Measurements from ENCODE around the gene RXRA. TPM values are rescaled to one million over a fixed set of nuclear protein-coding genes. Genes with fewer than 3 reads are reported as not detected.

The RXRA gene
- total and polyA plus RNA-seq, 9 donors, result 19.0 to 44.4 (median 32.0) TPM

DNA sequence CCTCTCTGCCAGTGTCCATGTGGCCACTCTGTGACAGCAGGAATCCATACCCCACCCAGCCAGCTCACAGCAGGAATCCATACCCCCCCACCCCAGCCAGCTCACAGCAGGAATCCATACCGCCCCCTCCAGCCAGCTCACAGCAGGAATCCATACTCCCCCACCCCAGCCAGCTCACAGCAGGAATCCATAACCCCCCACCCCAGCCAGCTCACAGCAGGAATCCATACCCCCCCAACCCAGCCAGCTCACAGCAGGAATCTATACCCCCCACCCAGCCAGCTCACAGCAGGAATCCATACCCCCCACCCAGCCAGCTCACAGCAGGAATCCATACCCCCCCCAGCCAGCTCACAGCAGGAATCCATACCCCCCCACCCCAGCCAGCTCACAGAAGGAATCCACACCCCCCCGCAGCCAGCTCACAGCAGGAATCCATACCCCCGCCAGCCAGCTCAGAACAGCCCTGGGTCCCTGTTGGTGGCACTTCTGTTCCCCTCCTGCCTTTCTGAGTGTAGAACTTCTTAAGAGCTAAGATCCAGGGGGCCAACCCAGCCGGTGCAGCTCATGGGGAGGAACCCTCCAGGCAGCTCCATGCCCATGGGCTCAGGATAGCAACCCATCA is 8.4 kb upstream of the RXRA start:
- peaks cover 17% of the 10 kb centered on the region for H3K27me3 ChIP-seq (ENCODE audit: control insufficient read depth, insufficient read depth, low read length)
- H3K4me1 ChIP-seq (ENCODE audit: control insufficient read depth, insufficient read depth, low read length), result peaks cover 49% of the 10 kb centered on the region
- no peak for DNase-seq
- no peak overlapping the region for H3K4me3 ChIP-seq (ENCODE audit: low read length)
- H3K27ac ChIP-seq (ENCODE audit: low read length), result no peak overlapping the region
- WGBS (ENCODE audit: insufficient coverage), result 92% methylated on average over 2 of the region's 4 CpGs
- peaks cover 4% of the 10 kb centered on the region for H3K9me3 ChIP-seq (replicated peaks; ENCODE audit: control insufficient read depth, low read depth, low read length)
- no peaks in the 10 kb centered on the region for H3K36me3 ChIP-seq (ENCODE audit: control insufficient read depth, insufficient read depth, low read length)

DNA sequence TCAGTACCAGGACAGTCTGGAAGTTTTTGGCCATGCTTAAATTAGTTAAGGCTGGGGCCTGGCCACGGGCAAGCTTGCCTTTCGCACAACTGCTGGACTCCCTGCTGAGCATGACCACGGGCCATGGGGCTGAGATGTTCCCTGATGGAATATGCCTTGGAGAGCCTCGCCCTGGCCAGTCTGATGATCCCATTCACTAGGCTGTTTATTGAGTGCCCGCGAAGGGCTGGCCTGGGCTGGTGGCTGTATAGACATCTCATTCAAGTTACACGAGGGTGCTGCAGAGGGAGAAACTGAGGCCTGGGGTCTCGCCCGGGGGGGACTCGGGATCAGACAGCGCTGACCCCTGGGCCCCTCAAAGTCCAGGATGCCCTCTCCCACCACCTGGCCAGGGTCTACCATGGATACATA is 7.8 kb upstream of the RXRA start:
- Histone ChIP-seq H3K4me1 (ENCODE audit: control insufficient read depth, insufficient read depth, low read length) (peaks cover 49% of the 10 kb centered on the region), H3K36me3 (ENCODE audit: control insufficient read depth, insufficient read depth, low read length) (no peaks in the 10 kb centered on the region), H3K9me3 (replicated peaks; ENCODE audit: control insufficient read depth, low read depth, low read length) (no peaks in the 10 kb centered on the region), H3K27ac (ENCODE audit: low read length) (no peak overlapping the region), H3K4me3 (ENCODE audit: low read length) (no peak overlapping the region), H3K27me3 (ENCODE audit: control insufficient read depth, insufficient read depth, low read length) (peaks cover 20% of the 10 kb centered on the region)
- 84% methylated on average over 5 of the region's 11 CpGs for WGBS (ENCODE audit: insufficient coverage)
- no peak for DNase-seq

DNA sequence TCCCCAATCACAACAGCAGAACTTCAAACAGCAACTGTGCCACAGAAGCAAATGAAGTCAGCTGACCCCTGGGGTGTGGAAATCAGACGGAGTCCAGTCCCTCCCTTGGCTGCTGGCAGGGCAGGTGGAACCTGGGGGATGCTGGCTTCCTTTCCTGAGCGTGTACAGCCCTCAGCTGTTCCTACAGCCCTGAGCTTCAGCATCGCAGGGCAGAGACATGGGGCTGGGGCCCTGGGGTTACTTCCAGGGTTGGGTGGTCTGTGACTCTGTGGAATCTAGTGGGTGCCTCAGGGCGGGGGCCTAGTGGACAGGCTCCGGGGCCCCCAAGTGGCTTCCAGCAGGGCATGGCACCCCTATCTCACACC is 7.3 kb upstream of the RXRA start:
- Histone ChIP-seq H3K9me3 (replicated peaks; ENCODE audit: control insufficient read depth, low read depth, low read length) (no peaks in the 10 kb centered on the region), H3K4me3 (ENCODE audit: low read length) (no peak overlapping the region), H3K4me1 (ENCODE audit: control insufficient read depth, insufficient read depth, low read length) (peaks cover 52% of the 10 kb centered on the region), H3K36me3 (ENCODE audit: control insufficient read depth, insufficient read depth, low read length) (no peaks in the 10 kb centered on the region), H3K27me3 (ENCODE audit: control insufficient read depth, insufficient read depth, low read length) (peaks cover 20% of the 10 kb centered on the region), H3K27ac (ENCODE audit: low read length) (no peak overlapping the region)
- no peak for DNase-seq
- WGBS (ENCODE audit: insufficient coverage), result 55% methylated on average over 1 of the region's 5 CpGs

DNA sequence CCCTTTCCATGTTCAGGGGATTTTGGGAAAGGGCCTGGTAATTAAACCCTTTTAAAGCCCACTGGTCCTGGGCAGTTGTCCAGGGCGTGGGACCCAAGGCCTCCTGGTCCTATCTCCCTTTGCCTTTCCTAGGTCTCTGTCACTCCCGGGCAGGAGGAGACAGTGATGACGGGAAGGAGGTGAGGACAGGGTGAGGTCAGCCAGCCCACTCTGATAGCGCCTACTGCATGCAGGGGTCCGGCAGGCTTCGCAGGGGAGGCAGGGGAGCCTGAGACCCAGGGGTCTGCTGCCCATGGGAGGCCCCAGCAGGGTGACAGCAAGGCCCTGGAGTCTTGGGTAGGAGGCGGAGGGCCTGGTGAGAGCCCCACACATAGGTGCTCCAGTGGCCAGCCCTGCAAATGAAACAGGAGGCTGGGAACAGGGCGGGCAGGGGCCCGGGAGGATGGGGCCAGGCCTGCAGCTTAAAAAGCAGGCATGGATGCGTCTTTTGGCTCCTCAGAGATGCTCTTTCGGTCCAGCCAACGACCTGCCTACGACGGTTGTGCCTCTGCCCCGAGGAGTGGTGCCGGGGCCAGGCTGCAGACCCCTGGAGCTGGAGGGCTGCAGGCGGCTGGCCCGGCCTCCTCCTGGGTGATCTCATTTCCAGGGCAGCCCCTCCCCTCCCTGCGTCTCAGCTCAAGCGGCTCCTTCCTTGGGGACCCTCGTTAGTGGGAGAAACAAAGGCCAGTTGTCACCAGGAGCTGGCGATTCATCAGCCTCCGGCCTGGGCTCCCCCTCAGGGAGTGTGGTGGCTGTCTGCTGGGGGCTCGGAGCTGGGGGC is 6.7 kb upstream of the RXRA start:
- H3K36me3 ChIP-seq (ENCODE audit: control insufficient read depth, insufficient read depth, low read length), result no peaks in the 10 kb centered on the region
- no peaks in the 10 kb centered on the region for H3K9me3 ChIP-seq (replicated peaks; ENCODE audit: control insufficient read depth, low read depth, low read length)
- H3K27me3 ChIP-seq (ENCODE audit: control insufficient read depth, insufficient read depth, low read length), result peaks cover 20% of the 10 kb centered on the region
- H3K4me3 ChIP-seq (ENCODE audit: low read length), result no peak overlapping the region
- no peak overlapping the region for H3K27ac ChIP-seq (ENCODE audit: low read length)
- DNase-seq, result no peak
- peaks cover 58% of the 10 kb centered on the region for H3K4me1 ChIP-seq (ENCODE audit: control insufficient read depth, insufficient read depth, low read length)
- WGBS (ENCODE audit: insufficient coverage), result 81% methylated on average over 10 of the region's 24 CpGs

DNA sequence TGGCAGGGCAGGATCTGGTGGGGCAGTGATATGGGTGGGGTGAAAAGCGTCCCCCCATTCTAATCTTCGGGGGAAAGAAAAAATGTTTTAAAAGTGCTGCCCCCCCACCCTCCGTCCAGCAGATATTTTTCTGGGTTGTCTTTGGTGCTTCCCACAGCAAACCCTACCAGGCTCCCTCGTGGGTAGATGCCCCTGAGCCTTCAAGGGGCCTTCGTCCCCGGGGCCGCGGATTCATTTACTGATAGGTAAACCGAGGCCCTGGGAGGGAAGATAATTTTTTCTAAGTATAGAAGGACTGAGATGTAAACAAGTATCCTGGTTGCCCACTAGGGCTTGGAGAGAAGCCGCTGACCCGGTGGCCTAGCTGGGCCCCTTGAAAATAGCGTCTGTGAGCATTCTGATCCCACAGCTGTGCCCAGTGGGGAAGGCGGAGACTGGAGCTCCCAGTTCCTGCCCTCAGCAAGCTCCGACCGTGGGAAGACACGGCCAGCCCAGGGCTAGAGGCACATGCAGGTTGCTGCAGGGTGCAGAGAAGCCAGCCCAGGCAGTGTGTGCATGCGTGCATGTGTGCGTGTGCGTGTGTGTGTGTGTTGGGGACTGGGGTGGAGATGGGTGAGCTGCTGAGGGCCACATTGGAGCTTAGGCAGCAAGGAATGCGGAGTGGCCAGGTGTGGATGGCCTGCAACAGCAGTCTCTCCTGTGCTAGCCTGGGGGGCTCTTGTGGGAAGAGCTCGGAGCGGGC is 6.0 kb upstream of the RXRA start:
- Histone ChIP-seq H3K4me1 (ENCODE audit: control insufficient read depth, insufficient read depth, low read length) (peaks cover 62% of the 10 kb centered on the region), H3K27me3 (ENCODE audit: control insufficient read depth, insufficient read depth, low read length) (peaks cover 20% of the 10 kb centered on the region), H3K27ac (ENCODE audit: low read length) (no peak overlapping the region), H3K36me3 (ENCODE audit: control insufficient read depth, insufficient read depth, low read length) (no peaks in the 10 kb centered on the region), H3K9me3 (replicated peaks; ENCODE audit: control insufficient read depth, low read depth, low read length) (no peaks in the 10 kb centered on the region), H3K4me3 (ENCODE audit: low read length) (no peak overlapping the region)
- DNase-seq, result no peak
- WGBS (ENCODE audit: insufficient coverage), result 66% methylated on average over 14 of the region's 22 CpGs

DNA sequence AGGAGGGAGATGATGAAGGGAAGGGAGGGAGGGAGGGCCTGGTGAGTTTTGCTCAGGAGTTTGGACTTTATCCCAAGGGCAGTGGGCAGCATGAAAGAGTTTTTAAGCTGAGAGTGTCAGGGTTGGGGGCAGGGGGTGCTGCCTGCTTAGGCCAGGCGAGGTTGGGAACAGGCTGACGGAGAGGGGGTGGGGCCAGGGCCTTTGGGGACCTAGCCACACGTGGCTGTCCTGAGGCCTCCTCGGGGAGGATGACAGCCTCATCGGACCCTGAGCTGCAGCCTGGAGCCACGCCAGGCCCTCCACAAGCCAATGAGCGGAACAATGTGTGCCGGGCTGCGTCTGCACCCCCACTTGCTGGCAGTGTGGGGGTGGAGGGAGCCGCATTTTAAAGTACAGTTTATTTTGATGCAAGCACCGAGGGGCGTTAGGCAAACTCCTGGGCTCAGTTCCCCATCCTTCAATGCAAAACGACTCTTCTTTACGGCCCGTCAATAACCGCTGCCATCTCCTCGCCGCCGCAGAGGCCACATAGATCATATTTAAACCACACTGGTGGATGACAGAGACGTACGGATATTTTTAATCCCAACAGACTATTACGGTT is 5.3 kb upstream of the RXRA start:
- no peak for DNase-seq
- Histone ChIP-seq H3K9me3 (replicated peaks; ENCODE audit: control insufficient read depth, low read depth, low read length) (no peaks in the 10 kb centered on the region), H3K27ac (ENCODE audit: low read length) (no peak overlapping the region), H3K4me3 (ENCODE audit: low read length) (no peak overlapping the region), H3K4me1 (ENCODE audit: control insufficient read depth, insufficient read depth, low read length) (peaks cover 56% of the 10 kb centered on the region), H3K27me3 (ENCODE audit: control insufficient read depth, insufficient read depth, low read length) (peaks cover 20% of the 10 kb centered on the region), H3K36me3 (ENCODE audit: control insufficient read depth, insufficient read depth, low read length) (no peaks in the 10 kb centered on the region)
- 49% methylated on average over 15 of the region's 22 CpGs for WGBS (ENCODE audit: insufficient coverage)

DNA sequence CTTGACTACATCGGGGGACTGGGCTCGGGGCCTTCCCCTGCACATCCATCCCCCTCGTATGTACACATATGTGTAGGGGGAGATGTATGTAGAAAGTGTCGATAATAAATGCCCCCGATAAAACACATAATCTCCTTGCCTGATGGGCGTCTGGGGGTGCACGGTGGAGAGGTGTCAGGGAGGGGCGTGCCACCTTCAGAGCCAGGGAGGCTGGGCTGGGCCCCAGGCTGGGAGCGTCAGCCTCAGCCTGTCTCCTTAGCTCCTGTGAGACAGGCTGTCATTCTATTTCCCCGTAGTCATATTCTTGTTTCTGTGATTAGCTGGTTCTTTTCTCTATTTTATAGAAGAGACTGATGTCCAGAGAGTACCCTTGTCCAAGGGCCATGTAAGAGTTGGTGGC is 4.7 kb upstream of the RXRA start:
- Histone ChIP-seq H3K9me3 (replicated peaks; ENCODE audit: control insufficient read depth, low read depth, low read length) (no peaks in the 10 kb centered on the region), H3K4me3 (ENCODE audit: low read length) (no peak overlapping the region), H3K4me1 (ENCODE audit: control insufficient read depth, insufficient read depth, low read length) (peaks cover 52% of the 10 kb centered on the region), H3K27ac (ENCODE audit: low read length) (no peak overlapping the region), H3K27me3 (ENCODE audit: control insufficient read depth, insufficient read depth, low read length) (peaks cover 20% of the 10 kb centered on the region), H3K36me3 (ENCODE audit: control insufficient read depth, insufficient read depth, low read length) (no peaks in the 10 kb centered on the region)
- no peak for DNase-seq
- no CpG with 5 or more reads among the region's 10 CpGs for whole genome bisulfite sequencing (ENCODE audit: insufficient coverage)

DNA sequence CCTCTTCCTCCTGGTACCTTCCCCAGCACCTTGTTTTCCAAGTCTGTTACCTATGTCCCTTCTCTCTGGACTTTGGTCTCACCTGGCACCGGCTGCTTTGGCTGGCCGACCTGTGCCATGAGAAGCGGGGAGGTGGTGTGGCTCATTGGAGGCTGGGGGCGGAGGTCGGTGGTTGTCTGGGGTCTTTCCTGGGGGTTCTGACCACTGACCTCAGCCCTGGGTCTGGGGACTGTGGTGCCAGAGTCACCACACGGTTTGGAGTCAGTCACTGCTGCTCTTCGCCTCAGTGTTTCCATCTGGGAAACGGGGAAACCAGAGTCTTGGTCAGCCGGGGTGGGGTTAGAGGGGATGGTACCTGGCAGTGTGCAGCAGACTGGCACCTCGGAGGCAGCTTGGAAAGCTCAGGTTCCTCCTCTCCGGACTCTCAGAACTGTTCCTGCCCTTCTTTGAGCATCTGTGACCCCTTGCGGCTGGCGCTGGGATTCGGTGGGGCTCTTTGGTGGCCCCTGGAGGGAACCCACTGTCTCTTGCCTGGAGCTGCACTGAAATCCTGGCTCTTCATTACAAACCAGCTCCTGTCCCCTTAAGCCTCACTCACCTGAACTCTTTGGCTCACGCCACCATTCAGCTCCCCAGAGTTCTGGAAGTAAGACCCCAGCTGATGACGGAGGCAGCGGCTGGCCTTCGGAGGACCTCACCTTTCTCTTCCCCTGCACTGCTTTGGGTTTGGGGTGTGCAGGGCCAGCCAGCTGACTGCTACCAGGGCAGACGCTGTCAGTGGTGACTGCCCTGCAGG is 4.1 kb upstream of the RXRA start:
- no peaks in the 10 kb centered on the region for H3K9me3 ChIP-seq (replicated peaks; ENCODE audit: control insufficient read depth, low read depth, low read length)
- no peak overlapping the region for H3K4me3 ChIP-seq (ENCODE audit: low read length)
- 92% methylated on average over 11 of the region's 19 CpGs for WGBS (ENCODE audit: insufficient coverage)
- no peaks in the 10 kb centered on the region for H3K36me3 ChIP-seq (ENCODE audit: control insufficient read depth, insufficient read depth, low read length)
- peaks cover 16% of the 10 kb centered on the region for H3K27me3 ChIP-seq (ENCODE audit: control insufficient read depth, insufficient read depth, low read length)
- no peak for DNase-seq
- no peak overlapping the region for H3K27ac ChIP-seq (ENCODE audit: low read length)
- H3K4me1 ChIP-seq (ENCODE audit: control insufficient read depth, insufficient read depth, low read length), result peaks cover 49% of the 10 kb centered on the region

DNA sequence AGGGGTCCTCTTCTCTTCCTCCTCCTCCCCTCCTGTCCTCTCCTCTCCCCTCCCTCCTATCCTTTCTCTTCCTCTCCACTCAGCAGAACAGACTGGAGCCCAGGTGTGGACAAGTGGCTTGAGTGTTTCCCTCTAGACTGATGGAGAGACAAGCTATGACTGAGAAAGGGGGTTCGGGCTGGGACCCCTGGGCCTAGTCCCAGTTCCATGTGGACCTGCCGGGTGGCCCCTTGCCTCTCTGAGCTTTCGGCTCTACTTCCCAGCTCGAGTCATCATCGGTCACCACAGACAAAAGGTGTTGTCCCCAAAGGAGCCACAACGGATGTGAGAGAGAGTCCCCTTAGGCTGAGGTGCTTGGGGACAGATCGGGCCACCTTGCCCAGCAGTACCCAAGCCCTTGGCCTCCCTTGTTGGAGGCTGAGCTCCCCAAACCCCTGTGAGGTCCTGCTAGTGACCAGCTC is 3.4 kb upstream of the RXRA start:
- H3K4me1 ChIP-seq (ENCODE audit: control insufficient read depth, insufficient read depth, low read length), result peaks cover 52% of the 10 kb centered on the region
- H3K36me3 ChIP-seq (ENCODE audit: control insufficient read depth, insufficient read depth, low read length), result no peaks in the 10 kb centered on the region
- no peak overlapping the region for H3K27ac ChIP-seq (ENCODE audit: low read length)
- peaks cover 11% of the 10 kb centered on the region for H3K27me3 ChIP-seq (ENCODE audit: control insufficient read depth, insufficient read depth, low read length)
- 79% methylated on average over 6 of the region's 7 CpGs for WGBS (ENCODE audit: insufficient coverage)
- no peaks in the 10 kb centered on the region for H3K9me3 ChIP-seq (replicated peaks; ENCODE audit: control insufficient read depth, low read depth, low read length)
- H3K4me3 ChIP-seq (ENCODE audit: low read length), result no peak overlapping the region
- no peak for DNase-seq
